ENCODE data around the gene ABR.

Gene ABR

GRCh38 chr17:958712-959451, 220.9 kb downstream of the ABR start:
- peak overlapping the region; percentile 31 to 45 for H3K18ac ChIP-seq (ENCODE audit: low read depth in 1 of 2, low read length in 2 of 2)

DNA sequence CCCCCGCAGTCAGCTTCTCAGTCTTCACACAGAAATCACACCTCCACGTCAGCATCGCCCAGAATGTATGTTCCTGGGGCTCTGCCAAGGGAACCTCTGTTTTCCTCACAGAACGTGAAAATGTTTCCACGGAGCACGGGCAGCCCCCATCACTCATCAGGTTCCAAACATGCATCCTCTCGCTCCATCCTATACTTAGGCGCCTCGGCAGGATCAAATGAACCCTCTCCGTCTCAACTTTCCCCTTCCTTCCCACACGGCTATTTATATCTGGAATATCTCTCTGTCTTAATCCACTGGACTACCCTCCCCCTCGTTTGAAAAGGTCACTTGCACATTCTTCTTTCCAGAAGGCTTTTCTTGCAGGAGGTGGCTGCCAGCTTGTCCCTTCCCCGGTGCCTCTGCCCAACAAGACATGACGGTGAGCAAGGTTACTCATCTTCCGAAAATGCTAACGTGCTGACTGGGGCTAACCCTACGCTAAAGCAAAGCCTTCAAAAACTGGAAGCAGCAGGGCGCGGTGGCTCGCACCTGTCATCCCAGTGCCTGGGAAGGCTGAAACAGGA, 221.8 kb downstream of the ABR start:
- Histone ChIP-seq H3K27ac (ENCODE audit: low read length, poor library complexity, severe bottlenecking) (no peak overlapping the region), H3K18ac (ENCODE audit: low read depth in 1 of 2, low read length in 2 of 2) (peak overlapping the region in 1 of 2 experiments; percentile 63), H3K9ac (ENCODE audit: low read length) (no peak overlapping the region), H4K8ac (ENCODE audit: low read length) (peak overlapping the region; percentile 46), H2BK120ac (ENCODE audit: low read depth, low read length) (no peak overlapping the region), H3K4me2 (ENCODE audit: low read length, poor library complexity, severe bottlenecking) (no peak overlapping the region), H3K4me3 (ENCODE audit: insufficient read depth in 1 of 2, low read depth in 1 of 2, low read length in 2 of 2) (no peak overlapping the region), H3K36me3 (ENCODE audit: control insufficient read depth in 1 of 2, insufficient read depth in 2 of 2, low read depth in 1 of 2, low read length in 2 of 2) (peaks cover 0 to 18% of the 10 kb centered on the region in 2 experiments), H2BK12ac (ENCODE audit: low read length in 2 of 2) (peak overlapping the region in 1 of 2 experiments; percentile 47), H3K14ac (ENCODE audit: low read length in 2 of 2) (no peak overlapping the region), H3K27me3 (ENCODE audit: control insufficient read depth in 1 of 2, insufficient read depth in 1 of 2, low read length in 2 of 2) (peaks cover 0 to 9% of the 10 kb centered on the region in 2 experiments), H2AK5ac (ENCODE audit: low read length, severe bottlenecking) (peak overlapping the region; percentile 43), H4K91ac (ENCODE audit: low read length) (peak overlapping the region; percentile 53), H2BK15ac (ENCODE audit: low read depth, poor library complexity, severe bottlenecking) (no peak overlapping the region), H3K4me1 (ENCODE audit: control insufficient read depth, insufficient read depth, low read depth, low read length) (peaks cover 30% of the 10 kb centered on the region), H2BK5ac (ENCODE audit: low read depth, low read length, poor library complexity, severe bottlenecking) (no peak overlapping the region), H3K4ac (ENCODE audit: low read depth in 1 of 2, low read length in 2 of 2) (no peak overlapping the region), H3K79me1 (replicated peaks; ENCODE audit: low read length, poor library complexity, severe bottlenecking) (peaks cover 12% of the 10 kb centered on the region), H2AFZ (ENCODE audit: low read depth, low read length) (no peak overlapping the region), H3K23ac (ENCODE audit: low read length in 2 of 2) (no peak overlapping the region), H3K9me3 (ENCODE audit: control insufficient read depth, low read length) (no peaks in the 10 kb centered on the region)
- peak; percentile 47 for DNase-seq
- WGBS = 73% methylated on average over 20 of the region's 20 CpGs

More at GRCh38 chr17:958712-959451, 220.9 kb downstream of the ABR start:
- Histone ChIP-seq H2AFZ (ENCODE audit: low read depth, low read length) (no peak overlapping the region), H3K14ac (ENCODE audit: low read length in 2 of 2) (no peak overlapping the region), H4K8ac (ENCODE audit: low read length) (peak overlapping the region; percentile 79), H3K4me1 (ENCODE audit: control insufficient read depth, insufficient read depth, low read depth, low read length) (peaks cover 30% of the 10 kb centered on the region), H2BK12ac (ENCODE audit: low read length in 2 of 2) (peak overlapping the region in 1 of 2 experiments; percentile 17), H2AK5ac (ENCODE audit: low read length, severe bottlenecking) (no peak overlapping the region), H3K9me3 (ENCODE audit: control insufficient read depth, low read length) (no peaks in the 10 kb centered on the region), H4K91ac (ENCODE audit: low read length) (peak overlapping the region; percentile 1), H3K27me3 (ENCODE audit: control insufficient read depth in 1 of 2, insufficient read depth in 1 of 2, low read length in 2 of 2) (peaks cover 0 to 7% of the 10 kb centered on the region in 2 experiments), H3K36me3 (ENCODE audit: control insufficient read depth in 1 of 2, insufficient read depth in 2 of 2, low read depth in 1 of 2, low read length in 2 of 2) (peaks cover 0 to 15% of the 10 kb centered on the region in 2 experiments), H2BK5ac (ENCODE audit: low read depth, low read length, poor library complexity, severe bottlenecking) (no peak overlapping the region), H2BK120ac (ENCODE audit: low read depth, low read length) (no peak overlapping the region), H3K9ac (ENCODE audit: low read length) (no peak overlapping the region), H3K4me2 (ENCODE audit: low read length, poor library complexity, severe bottlenecking) (no peak overlapping the region), H3K27ac (ENCODE audit: low read length, poor library complexity, severe bottlenecking) (no peak overlapping the region), H3K4me3 (ENCODE audit: insufficient read depth in 1 of 2, low read depth in 1 of 2, low read length in 2 of 2) (no peak overlapping the region), H3K23ac (ENCODE audit: low read length in 2 of 2) (no peak overlapping the region), H3K4ac (ENCODE audit: low read depth in 1 of 2, low read length in 2 of 2) (no peak overlapping the region), H3K79me1 (replicated peaks; ENCODE audit: low read length, poor library complexity, severe bottlenecking) (peaks cover 13% of the 10 kb centered on the region), H2BK15ac (ENCODE audit: low read depth, poor library complexity, severe bottlenecking) (peak overlapping the region; percentile 76)
- WGBS = 86% methylated on average over 29 of the region's 31 CpGs
- DNase-seq = peak; percentile 81

DNA sequence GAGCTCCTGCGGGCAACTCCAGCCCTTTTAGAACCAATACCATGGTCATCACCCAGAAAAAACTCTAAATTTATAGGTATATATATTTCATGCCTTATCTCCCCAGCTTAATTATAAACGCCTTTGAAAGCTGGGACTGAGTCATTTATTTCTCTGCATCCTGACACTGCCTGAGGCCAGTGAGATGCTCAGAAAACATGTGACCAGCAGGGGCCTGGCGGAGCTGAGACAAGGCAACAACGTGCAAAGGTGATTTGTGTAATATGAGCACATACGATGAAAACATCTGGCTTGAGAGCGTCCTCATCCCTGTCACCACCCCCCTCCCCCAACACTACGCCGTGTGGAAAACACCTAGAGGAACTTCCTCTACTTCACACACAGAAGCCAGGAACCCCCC, 222.9 kb downstream of the ABR start:
- Histone ChIP-seq H2BK120ac (ENCODE audit: low read depth, low read length) (no peak overlapping the region), H3K27ac (ENCODE audit: low read length, poor library complexity, severe bottlenecking) (no peak overlapping the region), H4K8ac (ENCODE audit: low read length) (no peak overlapping the region), H3K27me3 (ENCODE audit: control insufficient read depth in 1 of 2, insufficient read depth in 1 of 2, low read length in 2 of 2) (peaks cover 0 to 6% of the 10 kb centered on the region in 2 experiments), H2BK12ac (ENCODE audit: low read length in 2 of 2) (no peak overlapping the region), H3K18ac (ENCODE audit: low read depth in 1 of 2, low read length in 2 of 2) (no peak overlapping the region), H2BK15ac (ENCODE audit: low read depth, poor library complexity, severe bottlenecking) (no peak overlapping the region), H3K14ac (ENCODE audit: low read length in 2 of 2) (no peak overlapping the region), H3K4me1 (ENCODE audit: control insufficient read depth, insufficient read depth, low read depth, low read length) (peaks cover 34% of the 10 kb centered on the region), H3K4me2 (ENCODE audit: low read length, poor library complexity, severe bottlenecking) (no peak overlapping the region), H3K9me3 (ENCODE audit: control insufficient read depth, low read length) (no peaks in the 10 kb centered on the region), H3K4ac (ENCODE audit: low read depth in 1 of 2, low read length in 2 of 2) (no peak overlapping the region), H2AFZ (ENCODE audit: low read depth, low read length) (no peak overlapping the region), H2BK5ac (ENCODE audit: low read depth, low read length, poor library complexity, severe bottlenecking) (no peak overlapping the region), H3K9ac (ENCODE audit: low read length) (no peak overlapping the region), H3K4me3 (ENCODE audit: insufficient read depth in 1 of 2, low read depth in 1 of 2, low read length in 2 of 2) (no peak overlapping the region), H2AK5ac (ENCODE audit: low read length, severe bottlenecking) (no peak overlapping the region), H3K36me3 (ENCODE audit: control insufficient read depth in 1 of 2, insufficient read depth in 2 of 2, low read depth in 1 of 2, low read length in 2 of 2) (peaks cover 0 to 22% of the 10 kb centered on the region in 2 experiments), H3K23ac (ENCODE audit: low read length in 2 of 2) (no peak overlapping the region), H4K91ac (ENCODE audit: low read length) (no peak overlapping the region), H3K79me1 (replicated peaks; ENCODE audit: low read length, poor library complexity, severe bottlenecking) (peaks cover 16% of the 10 kb centered on the region)
- DNase-seq = peak; percentile 83
- 34% methylated on average over 6 of the region's 8 CpGs for WGBS

- peak; percentile 99 for DNase-seq
- H3K14ac ChIP-seq (ENCODE audit: low read length in 2 of 2) = no peak overlapping the region
- H3K27ac ChIP-seq (ENCODE audit: low read length, poor library complexity, severe bottlenecking) = peak overlapping the region; percentile 98
- peak overlapping the region; percentile 56 to 84 for H3K18ac ChIP-seq (ENCODE audit: low read depth in 1 of 2, low read length in 2 of 2)
- peak overlapping the region; percentile 84 for H4K8ac ChIP-seq (ENCODE audit: low read length)
- H3K4me1 ChIP-seq (ENCODE audit: control insufficient read depth, insufficient read depth, low read depth, low read length) = peaks cover 44% of the 10 kb centered on the region
- H3K27me3 ChIP-seq (ENCODE audit: control insufficient read depth in 1 of 2, insufficient read depth in 1 of 2, low read length in 2 of 2) = peaks cover 0 to 19% of the 10 kb centered on the region in 2 experiments
- H2AK5ac ChIP-seq (ENCODE audit: low read length, severe bottlenecking) = peak overlapping the region; percentile 100
- peak overlapping the region; percentile 24 for H3K4me2 ChIP-seq (ENCODE audit: low read length, poor library complexity, severe bottlenecking)
- H2AFZ ChIP-seq (ENCODE audit: low read depth, low read length) = no peak overlapping the region
- peaks cover 14% of the 10 kb centered on the region for H3K79me1 ChIP-seq (replicated peaks; ENCODE audit: low read length, poor library complexity, severe bottlenecking)
- WGBS = 17% methylated on average over 23 of the region's 23 CpGs
- no peak overlapping the region for H3K9ac ChIP-seq (ENCODE audit: low read length)
- H4K91ac ChIP-seq (ENCODE audit: low read length) = peak overlapping the region; percentile 96
- peaks cover 0 to 22% of the 10 kb centered on the region in 2 experiments for H3K36me3 ChIP-seq (ENCODE audit: control insufficient read depth in 1 of 2, insufficient read depth in 2 of 2, low read depth in 1 of 2, low read length in 2 of 2)
- H3K4me3 ChIP-seq (ENCODE audit: insufficient read depth in 1 of 2, low read depth in 1 of 2, low read length in 2 of 2) = no peak overlapping the region
- no peak overlapping the region for H2BK15ac ChIP-seq (ENCODE audit: low read depth, poor library complexity, severe bottlenecking)
- no peak overlapping the region for H3K23ac ChIP-seq (ENCODE audit: low read length in 2 of 2)
- peak overlapping the region; percentile 85 to 98 for H2BK12ac ChIP-seq (ENCODE audit: low read length in 2 of 2)
- peak overlapping the region; percentile 65 for H2BK120ac ChIP-seq (ENCODE audit: low read depth, low read length)
- H2BK5ac ChIP-seq (ENCODE audit: low read depth, low read length, poor library complexity, severe bottlenecking) = peak overlapping the region; percentile 99
- peak overlapping the region; percentile 74 to 86 for H3K4ac ChIP-seq (ENCODE audit: low read depth in 1 of 2, low read length in 2 of 2)
- H3K9me3 ChIP-seq (ENCODE audit: control insufficient read depth, low read length) = no peaks in the 10 kb centered on the region
Observed at GRCh38 chr17:954431-955164, 225.2 kb downstream of the ABR start.
